Glomerular visceral epithelial cell (primary cell): ENCODE results near the gene TTLL8.
"Not testable (repeated sequence)": the region's sequence is repeated elsewhere in the genome, so short reads cannot be mapped to it uniquely, and the experiment has no call there.

ENCODE experiments used
- DNase-seq: peaks from one replicate; pipeline ENCODE4 v3.0.0-alpha.2; 2016; ENCODE audit errors: extremely low spot score

TTLL8 gene

GRCh38 chr22:49986325-49986724, 71.8 kb downstream of the TTLL8 start:
- no peak for DNase-seq

DNA sequence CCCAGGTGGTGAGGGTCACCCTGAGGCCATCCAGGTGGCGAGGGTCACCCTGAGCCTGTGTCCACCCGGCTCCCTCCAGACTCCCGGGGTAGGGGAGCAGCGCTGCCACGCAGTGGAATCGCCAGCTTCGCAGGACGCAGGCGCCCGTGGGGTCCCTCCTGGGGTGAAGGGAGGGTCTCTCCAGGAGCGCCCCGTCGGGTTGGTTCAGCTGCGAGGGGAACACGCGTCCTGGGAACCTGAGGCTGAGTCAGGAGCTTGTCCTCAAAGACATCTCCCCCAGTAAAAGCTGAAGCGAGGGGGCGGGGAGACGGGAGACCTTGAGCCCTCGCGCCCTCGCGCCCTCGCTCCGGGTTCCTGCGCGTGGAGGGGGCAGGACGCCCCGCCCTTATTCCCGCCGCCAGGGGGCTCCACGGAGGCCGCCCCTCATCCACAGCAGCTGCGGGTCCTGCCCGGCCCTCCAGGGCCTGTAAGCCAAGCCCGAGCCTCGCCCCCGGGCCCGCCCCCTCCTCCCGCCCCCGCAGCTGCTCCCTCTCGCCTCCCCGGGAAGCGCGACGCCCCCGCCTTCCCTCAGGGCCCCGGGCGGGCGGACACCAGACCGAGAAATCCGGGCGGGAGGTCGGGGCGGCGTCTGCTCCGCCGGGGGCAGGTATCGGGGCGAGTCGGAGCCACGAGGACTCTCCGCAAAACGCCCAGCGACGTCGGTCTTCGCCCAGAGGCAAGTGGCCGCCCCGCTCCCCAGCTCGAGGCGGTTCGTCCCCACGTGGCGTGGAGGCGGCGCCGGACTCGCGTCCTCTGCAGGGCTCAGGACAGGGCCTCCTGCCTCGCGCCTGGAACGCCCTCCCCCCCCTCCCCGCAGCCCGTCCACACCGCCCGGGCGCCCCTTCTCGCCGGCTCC, 74.7 kb downstream of the TTLL8 start:
- DNase-seq: no peak

GRCh38 chr22:49981799-49982198, 76.3 kb downstream of the TTLL8 start:
- not testable (repeated sequence) for DNase-seq

- DNase-seq: no peak
Measured at GRCh38 chr22:49979587-49980264, 78.4 kb downstream of the TTLL8 start.

DNA sequence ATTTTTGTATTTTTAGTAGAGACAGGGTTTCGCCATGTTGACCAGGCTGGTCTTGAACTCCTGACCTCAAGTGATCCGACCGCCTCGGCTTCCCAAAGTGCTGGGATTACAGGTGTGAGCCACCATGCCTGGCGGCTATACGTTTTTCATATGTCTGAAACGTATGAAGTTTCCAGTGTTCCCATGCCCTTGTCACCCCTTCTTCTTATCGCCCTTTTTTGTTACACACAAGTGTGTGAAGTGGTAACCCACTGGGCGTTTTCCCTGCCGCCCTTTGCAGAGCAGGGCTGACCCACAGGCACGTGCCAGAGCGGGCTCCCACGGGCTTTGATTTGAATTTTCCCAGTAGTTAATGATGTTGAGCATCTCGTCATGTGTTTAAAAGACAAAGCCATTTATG, 80.5 kb downstream of the TTLL8 start:
- no peak for DNase-seq

GRCh38 chr22:49976439-49977175, 81.5 kb downstream of the TTLL8 start:
- no peak for DNase-seq

GRCh38 chr22:49975543-49976389, 82.3 kb downstream of the TTLL8 start:
- no peak for DNase-seq

- no peak for DNase-seq
Measured at GRCh38 chr22:49973018-49973961, 84.8 kb downstream of the TTLL8 start.

GRCh38 chr22:49972163-49973017, 85.7 kb downstream of the TTLL8 start:
- no peak for DNase-seq

GRCh38 chr22:49971232-49972162, 86.6 kb downstream of the TTLL8 start:
- peak; percentile 50 for DNase-seq

DNA sequence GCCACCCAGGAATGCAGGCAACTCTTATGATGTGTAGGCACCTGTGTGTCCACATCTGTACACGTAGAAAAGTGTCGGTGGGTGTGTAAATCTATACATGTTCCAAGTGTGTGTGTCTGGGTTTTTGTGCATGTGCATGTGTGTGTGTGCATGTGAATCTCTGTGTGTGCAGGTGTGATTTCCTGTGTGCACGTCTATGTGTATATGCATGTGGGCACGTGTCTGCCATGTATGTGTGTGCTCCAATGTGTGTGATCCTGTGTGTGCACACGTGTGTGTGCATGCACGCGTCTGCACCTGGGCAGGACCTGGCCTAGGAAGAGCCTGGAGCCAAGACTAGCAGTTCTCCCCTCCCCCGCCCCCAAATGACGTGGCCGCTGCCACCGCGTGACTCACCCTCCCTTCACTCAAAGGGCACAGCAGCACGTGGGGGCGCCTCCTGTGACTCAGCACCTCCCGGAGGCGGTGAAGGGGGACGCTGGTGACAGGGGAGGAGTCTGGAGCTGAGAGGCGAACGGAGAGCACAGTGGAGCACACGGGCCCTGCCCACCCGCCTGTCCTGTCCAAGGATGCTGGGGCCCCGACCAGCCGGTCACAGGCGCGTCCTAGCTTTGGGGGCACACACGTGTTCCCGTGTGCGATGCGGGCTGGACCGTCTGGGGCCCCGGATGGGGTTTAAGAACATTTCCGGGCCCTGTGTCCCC, 87.4 kb downstream of the TTLL8 start:
- peak; percentile 96 for DNase-seq

- no peak for DNase-seq
Measured at GRCh38 chr22:49969751-49970527, 88.2 kb downstream of the TTLL8 start.

DNA sequence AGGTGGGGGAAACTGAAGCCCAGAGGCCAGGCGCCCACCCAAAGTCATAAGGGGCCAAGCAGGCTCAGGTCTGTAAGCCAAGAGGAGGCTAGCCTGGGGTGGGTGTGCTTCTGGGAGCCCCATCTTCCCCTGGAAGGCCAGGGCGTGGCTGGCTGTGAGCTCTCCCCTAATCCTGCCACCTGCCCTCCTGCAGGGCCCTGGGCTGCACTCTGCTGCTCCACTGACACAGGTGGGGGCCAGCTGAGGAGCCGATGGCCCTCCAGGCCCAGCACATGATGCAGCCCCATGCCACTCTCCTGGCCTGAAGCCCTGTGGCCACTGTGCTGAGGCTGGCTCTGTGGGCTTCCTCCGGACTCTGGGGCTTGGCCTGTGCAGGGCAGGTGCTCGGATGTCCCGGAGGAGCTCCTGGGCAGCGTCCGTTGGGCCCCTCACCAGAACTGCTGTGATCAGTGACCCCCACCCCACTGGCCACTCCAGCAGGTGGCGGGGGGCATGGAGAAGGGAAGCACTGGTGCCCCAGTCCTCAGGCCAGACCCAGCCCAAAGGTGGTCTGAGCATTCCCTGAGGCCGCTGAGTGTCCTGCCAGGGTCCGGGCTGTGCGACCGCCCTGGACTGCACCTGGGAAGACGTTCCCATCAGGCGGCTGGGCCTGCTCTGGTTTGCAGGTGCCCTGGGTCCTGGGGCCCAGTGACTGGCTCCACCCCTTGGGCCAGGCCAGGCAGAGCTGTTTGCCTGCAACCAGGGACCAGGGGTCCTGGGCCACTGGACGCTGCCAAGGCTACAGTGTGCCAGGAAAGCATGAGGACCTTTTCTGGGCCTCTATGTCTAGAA, 89.1 kb downstream of the TTLL8 start:
- DNase-seq: no peak
